Prostate gland (tissue), 2 donors: Measurements from ENCODE around the gene HOXB6. TPM values are rescaled to one million over a fixed set of nuclear protein-coding genes. Genes with fewer than 3 reads are reported as not detected.

Source experiments
- DNase-seq: peaks from one replicate; pipeline ENCODE4 v3.0.0-alpha.2; 2019; ENCODE audit warnings: low spot score
- H3K27ac ChIP-seq, 2 donors: fragments of 200-600 bp; sonication (generic); 2 replicates each; pipeline ENCODE4 v1.5.1; 2017 to 2019
- H3K27me3 ChIP-seq: fragments of 200-600 bp; sonication (generic); replicated peaks from 2 replicates; pipeline ENCODE4 v1.5.1; 2019; ENCODE audit not compliant: insufficient read depth
- H3K36me3 ChIP-seq, 2 donors: fragments of 200-600 bp; sonication (generic); 1 replicate in 1 of 2; 2 replicates in 1 of 2; pipeline versions ENCODE4 v1.5.1 to v1.8.1; 2017 to 2019
- H3K4me1 ChIP-seq: fragments of 200-600 bp; sonication (generic); replicated peaks from 2 replicates; pipeline ENCODE4 v1.5.1; 2019
- H3K4me3 ChIP-seq, 2 donors: fragments of 200-600 bp; sonication (generic); 2 replicates each; pipeline ENCODE4 v1.5.1; 2017 to 2019
- H3K9me3 ChIP-seq: fragments of 200-600 bp; sonication (generic); 2 replicates; pipeline ENCODE4 v1.5.1; 2017
- POLR2A ChIP-seq: fragments of 450-650 bp; IDR thresholded peaks from one replicate; pipeline ENCODE4 v1.6.1; 2016; ENCODE audit warnings: antibody characterized with exemption, mild to moderate bottlenecking
- POLR2AphosphoS5 ChIP-seq: sonication (generic); formaldehyde crosslinking; IDR thresholded peaks from one replicate; pipeline ENCODE4 v1.6.1; 2017; ENCODE audit warnings: antibody characterized with exemption
- WGBS: methylation state at CpG from one replicate; pipeline ENCODE4 v1.1.5; 2018; 5-methylcytosine and 5-hydroxymethylcytosine counted together
- intact Hi-C: fragments of 100-400 bp; cut with DNase I; formaldehyde crosslinking; loops from one replicate; pipeline ENCODE4 v1.14.2; 2022
- total RNA-seq, 2 donors: library from RNA; depleted of rRNA; stranded (reverse); fragments of >200 nt; gene quantifications; one replicate each; pipeline ENCODE4 v1.1.0, GENCODE V29; 2016
- TF ChIP-seq, protein P1 (sequence below), 4 experiments: fragments of 200-600 bp in 2 of 4; fragments of 450-650 bp in 2 of 4; sonication (generic) in 2 of 4; IDR thresholded peaks; 1 replicate in 3 of 4; 2 replicates in 1 of 4; pipeline ENCODE4 v1.5.1; 2016 to 2019; ENCODE audit warnings: antibody characterized with exemption in 4 of 4, mild to moderate bottlenecking in 2 of 4, moderate library complexity in 2 of 4

Gene HOXB6
- total RNA-seq, 2 donors from 2014 or later, result 0.27 to 0.40 TPM

GRCh38 chr17:48624544-48625494, 20.0 kb upstream of the HOXB6 start:
- peaks cover 9% of the 10 kb centered on the region for H3K4me1 ChIP-seq
- intact Hi-C loops, result no loop called here
- peak; percentile 7 for TF ChIP-seq POLR2AphosphoS5
- no peak for TF ChIP-seq POLR2A
- WGBS, result 3% methylated on average over 56 of the region's 66 CpGs
- H3K27ac ChIP-seq, result no peak overlapping the region
- peaks cover 62% of the 10 kb centered on the region for H3K27me3 ChIP-seq
- DNase-seq, result no peak
- H3K9me3 ChIP-seq, result no peaks in the 10 kb centered on the region
- H3K36me3 ChIP-seq, result no peaks in the 10 kb centered on the region
- H3K4me3 ChIP-seq, result peak overlapping the region; percentile 5 to 21

- peaks cover 58% of the 10 kb centered on the region for H3K27me3 ChIP-seq
- no peak overlapping the region for H3K4me3 ChIP-seq
- WGBS, result 28% methylated on average over 5 of the region's 5 CpGs
- peaks cover 16% of the 10 kb centered on the region for H3K4me1 ChIP-seq
- H3K27ac ChIP-seq, result no peak overlapping the region
- intact Hi-C loops, result no loop called here
- TF ChIP-seq POLR2AphosphoS5 (no peak), POLR2A (no peak)
- TF ChIP-seq, protein P1, sequence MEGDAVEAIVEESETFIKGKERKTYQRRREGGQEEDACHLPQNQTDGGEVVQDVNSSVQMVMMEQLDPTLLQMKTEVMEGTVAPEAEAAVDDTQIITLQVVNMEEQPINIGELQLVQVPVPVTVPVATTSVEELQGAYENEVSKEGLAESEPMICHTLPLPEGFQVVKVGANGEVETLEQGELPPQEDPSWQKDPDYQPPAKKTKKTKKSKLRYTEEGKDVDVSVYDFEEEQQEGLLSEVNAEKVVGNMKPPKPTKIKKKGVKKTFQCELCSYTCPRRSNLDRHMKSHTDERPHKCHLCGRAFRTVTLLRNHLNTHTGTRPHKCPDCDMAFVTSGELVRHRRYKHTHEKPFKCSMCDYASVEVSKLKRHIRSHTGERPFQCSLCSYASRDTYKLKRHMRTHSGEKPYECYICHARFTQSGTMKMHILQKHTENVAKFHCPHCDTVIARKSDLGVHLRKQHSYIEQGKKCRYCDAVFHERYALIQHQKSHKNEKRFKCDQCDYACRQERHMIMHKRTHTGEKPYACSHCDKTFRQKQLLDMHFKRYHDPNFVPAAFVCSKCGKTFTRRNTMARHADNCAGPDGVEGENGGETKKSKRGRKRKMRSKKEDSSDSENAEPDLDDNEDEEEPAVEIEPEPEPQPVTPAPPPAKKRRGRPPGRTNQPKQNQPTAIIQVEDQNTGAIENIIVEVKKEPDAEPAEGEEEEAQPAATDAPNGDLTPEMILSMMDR (IDR thresholded peaks at IDR 0.05), result no peak
- DNase-seq, result no peak
- H3K9me3 ChIP-seq, result no peaks in the 10 kb centered on the region
- H3K36me3 ChIP-seq, result no peaks in the 10 kb centered on the region
Observed at GRCh38 chr17:48624118-48624517, 19.3 kb upstream of the HOXB6 start.

DNA sequence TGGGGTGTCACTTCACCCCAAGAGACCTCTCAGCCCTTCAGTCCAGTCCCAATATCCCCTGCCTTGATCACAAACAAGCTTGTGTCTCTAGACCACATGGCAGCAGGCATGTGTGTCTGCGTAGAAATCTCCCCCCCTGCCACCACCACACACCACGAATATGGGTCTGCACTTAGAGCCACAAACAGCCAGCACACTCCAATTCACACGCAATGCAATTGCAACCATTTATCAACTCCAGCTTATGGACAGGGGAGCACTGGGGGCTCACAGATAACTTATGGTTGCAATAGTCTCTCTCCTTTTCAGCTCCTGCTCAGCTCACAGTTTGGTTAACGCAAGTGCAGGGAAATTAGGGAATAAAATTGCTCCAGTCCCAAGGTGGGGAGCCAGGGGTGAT, 18.8 kb upstream of the HOXB6 start:
- intact Hi-C loops, result no loop called here
- no peak for TF ChIP-seq POLR2A
- 39% methylated on average over 4 of the region's 4 CpGs for WGBS

GRCh38 chr17:48622857-48623256, 18.1 kb upstream of the HOXB6 start:
- Histone ChIP-seq H3K27me3 (peaks cover 50% of the 10 kb centered on the region), H3K9me3 (no peaks in the 10 kb centered on the region), H3K27ac (no peak overlapping the region), H3K4me1 (peaks cover 17% of the 10 kb centered on the region), H3K36me3 (no peaks in the 10 kb centered on the region), H3K4me3 (no peak overlapping the region)
- 48% methylated on average over 11 of the region's 11 CpGs for WGBS
- TF ChIP-seq, protein P1 (IDR thresholded peaks at IDR 0.05), result no peak
- TF ChIP-seq POLR2A, result no peak
- no peak for TF ChIP-seq POLR2AphosphoS5
- intact Hi-C loops, result no loop called here
- no peak for DNase-seq

More for the DNA sequence above, 18.8 kb upstream of the HOXB6 start:
- H3K36me3 ChIP-seq, result no peaks in the 10 kb centered on the region
- peaks cover 17% of the 10 kb centered on the region for H3K4me1 ChIP-seq
- no peak overlapping the region for H3K27ac ChIP-seq
- H3K9me3 ChIP-seq, result no peaks in the 10 kb centered on the region
- DNase-seq, result no peak
- H3K27me3 ChIP-seq, result peaks cover 54% of the 10 kb centered on the region
- H3K4me3 ChIP-seq, result no peak overlapping the region

DNA sequence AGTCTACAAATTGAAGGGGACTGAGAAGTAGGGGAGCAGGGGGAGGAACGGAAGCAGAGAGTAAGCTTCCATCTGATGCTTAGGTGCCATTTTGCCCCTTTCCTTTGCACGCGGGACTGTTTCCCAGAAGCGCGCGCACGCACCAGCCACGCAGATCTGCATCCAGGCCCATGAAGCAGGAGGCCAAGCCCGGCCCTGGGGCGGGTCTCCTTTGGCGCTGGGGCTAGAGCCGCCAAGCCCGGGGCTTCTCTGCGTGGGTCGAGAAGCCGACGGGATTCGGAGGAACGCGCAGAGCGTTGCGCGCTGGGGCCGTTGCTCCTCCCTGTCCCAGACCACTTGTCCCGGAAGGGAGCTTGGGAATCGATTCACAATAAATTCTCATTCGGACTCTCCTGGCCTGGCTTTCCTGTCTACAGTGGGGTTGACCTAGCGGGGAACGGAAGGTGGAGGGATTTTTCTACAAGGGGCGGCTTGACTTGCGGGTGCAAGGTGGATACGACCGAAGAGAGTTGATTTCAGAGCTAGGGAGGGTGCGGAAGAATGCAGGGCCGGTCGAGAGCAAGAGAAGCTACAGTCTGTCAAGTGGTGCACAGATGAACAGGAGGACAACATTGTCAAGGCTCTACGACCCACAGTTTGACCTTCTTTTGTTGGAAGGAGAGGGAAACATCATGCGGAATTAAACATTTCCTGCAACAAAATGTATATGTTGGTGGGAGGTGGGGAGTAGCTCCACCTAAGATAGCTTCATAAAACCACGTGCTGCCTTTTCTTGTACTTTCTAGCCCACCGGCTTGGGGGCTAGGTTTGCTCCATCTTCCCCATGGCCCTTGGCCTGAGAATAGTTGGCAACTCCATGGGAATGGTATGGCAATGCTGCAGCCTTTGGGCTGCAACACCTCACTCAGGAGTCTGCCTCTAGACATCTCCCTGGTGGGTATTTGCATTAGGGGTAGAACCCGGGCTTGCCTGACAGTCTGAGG, 16.9 kb upstream of the HOXB6 start:
- TF ChIP-seq, protein P1 (IDR thresholded peaks at IDR 0.05), result no peak
- TF ChIP-seq POLR2AphosphoS5 (no peak), POLR2A (no peak)
- WGBS, result 25% methylated on average over 41 of the region's 41 CpGs
- H3K4me3 ChIP-seq, result no peak overlapping the region
- H3K4me1 ChIP-seq, result peaks cover 17% of the 10 kb centered on the region
- no peak overlapping the region for H3K27ac ChIP-seq
- intact Hi-C loops, result no loop called here
- no peaks in the 10 kb centered on the region for H3K36me3 ChIP-seq
- no peaks in the 10 kb centered on the region for H3K9me3 ChIP-seq
- peaks cover 49% of the 10 kb centered on the region for H3K27me3 ChIP-seq
- DNase-seq, result no peak
